Astrocyte (in vitro differentiated cells and primary cell): Measurements from ENCODE around the gene DNAJA4.

Experiments used
- EZH2 ChIP-seq: IDR thresholded peaks from 2 replicates; pipeline ENCODE4 v1.6.1; 2012; ENCODE audit warnings: mild to moderate bottlenecking, low read length, inconsistent platforms; ENCODE audit not compliant: insufficient read depth
- TF ChIP-seq, protein P1 (sequence below): IDR thresholded peaks from 2 replicates; pipeline ENCODE4 v1.5.1; 2011; ENCODE audit warnings: low read depth, mild to moderate bottlenecking, inconsistent platforms, low read length, moderate library complexity; ENCODE audit not compliant: insufficient read depth

GRCh38 chr15:78301326-78301725 lies 37.0 kb downstream of the DNAJA4 start:
- TF ChIP-seq, protein P1, sequence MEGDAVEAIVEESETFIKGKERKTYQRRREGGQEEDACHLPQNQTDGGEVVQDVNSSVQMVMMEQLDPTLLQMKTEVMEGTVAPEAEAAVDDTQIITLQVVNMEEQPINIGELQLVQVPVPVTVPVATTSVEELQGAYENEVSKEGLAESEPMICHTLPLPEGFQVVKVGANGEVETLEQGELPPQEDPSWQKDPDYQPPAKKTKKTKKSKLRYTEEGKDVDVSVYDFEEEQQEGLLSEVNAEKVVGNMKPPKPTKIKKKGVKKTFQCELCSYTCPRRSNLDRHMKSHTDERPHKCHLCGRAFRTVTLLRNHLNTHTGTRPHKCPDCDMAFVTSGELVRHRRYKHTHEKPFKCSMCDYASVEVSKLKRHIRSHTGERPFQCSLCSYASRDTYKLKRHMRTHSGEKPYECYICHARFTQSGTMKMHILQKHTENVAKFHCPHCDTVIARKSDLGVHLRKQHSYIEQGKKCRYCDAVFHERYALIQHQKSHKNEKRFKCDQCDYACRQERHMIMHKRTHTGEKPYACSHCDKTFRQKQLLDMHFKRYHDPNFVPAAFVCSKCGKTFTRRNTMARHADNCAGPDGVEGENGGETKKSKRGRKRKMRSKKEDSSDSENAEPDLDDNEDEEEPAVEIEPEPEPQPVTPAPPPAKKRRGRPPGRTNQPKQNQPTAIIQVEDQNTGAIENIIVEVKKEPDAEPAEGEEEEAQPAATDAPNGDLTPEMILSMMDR = no peak
- TF ChIP-seq EZH2 = no peak
